Measurements from ENCODE around the gene CYP27A1.

CYP27A1 gene

DNA sequence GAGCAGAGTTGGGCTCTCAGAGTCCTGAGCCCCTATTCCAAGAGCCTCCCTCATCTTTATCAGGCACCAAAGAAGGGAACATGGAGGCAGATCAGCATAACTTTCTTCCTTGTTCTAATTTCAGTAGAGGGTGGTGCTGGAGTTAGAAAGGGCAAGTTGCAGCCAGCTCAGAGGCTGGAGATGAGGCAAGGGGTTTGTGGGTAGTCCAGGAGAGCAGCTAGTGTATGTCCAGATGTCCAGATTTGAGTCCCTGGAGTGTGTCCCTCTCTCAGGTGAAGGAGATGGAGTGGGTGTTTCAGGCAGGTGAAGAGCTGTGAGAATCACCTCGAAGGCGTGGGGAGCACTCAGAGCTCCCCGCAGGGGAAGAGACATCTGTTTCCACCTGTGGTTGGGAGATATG is 50.1 kb downstream of the CYP27A1 start:
- in situ Hi-C loops (cut with MboI; ENCODE audit: low pct_unique_long_range_greater_than_20kb, low sequenced_read_pairs, unreplicated experiment), result loop anchor here (25.0 kb wide), 1 partner anchor 420 kb away; the partner anchor contains the start of gene VIL1
- DNase-seq (ENCODE audit: low spot score), result no peak
- TF ChIP-seq, protein P1, sequence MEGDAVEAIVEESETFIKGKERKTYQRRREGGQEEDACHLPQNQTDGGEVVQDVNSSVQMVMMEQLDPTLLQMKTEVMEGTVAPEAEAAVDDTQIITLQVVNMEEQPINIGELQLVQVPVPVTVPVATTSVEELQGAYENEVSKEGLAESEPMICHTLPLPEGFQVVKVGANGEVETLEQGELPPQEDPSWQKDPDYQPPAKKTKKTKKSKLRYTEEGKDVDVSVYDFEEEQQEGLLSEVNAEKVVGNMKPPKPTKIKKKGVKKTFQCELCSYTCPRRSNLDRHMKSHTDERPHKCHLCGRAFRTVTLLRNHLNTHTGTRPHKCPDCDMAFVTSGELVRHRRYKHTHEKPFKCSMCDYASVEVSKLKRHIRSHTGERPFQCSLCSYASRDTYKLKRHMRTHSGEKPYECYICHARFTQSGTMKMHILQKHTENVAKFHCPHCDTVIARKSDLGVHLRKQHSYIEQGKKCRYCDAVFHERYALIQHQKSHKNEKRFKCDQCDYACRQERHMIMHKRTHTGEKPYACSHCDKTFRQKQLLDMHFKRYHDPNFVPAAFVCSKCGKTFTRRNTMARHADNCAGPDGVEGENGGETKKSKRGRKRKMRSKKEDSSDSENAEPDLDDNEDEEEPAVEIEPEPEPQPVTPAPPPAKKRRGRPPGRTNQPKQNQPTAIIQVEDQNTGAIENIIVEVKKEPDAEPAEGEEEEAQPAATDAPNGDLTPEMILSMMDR (IDR thresholded peaks at IDR 0.05; ENCODE audit: extremely low read depth, insufficient read depth, missing control alignments), result no peak

DNA sequence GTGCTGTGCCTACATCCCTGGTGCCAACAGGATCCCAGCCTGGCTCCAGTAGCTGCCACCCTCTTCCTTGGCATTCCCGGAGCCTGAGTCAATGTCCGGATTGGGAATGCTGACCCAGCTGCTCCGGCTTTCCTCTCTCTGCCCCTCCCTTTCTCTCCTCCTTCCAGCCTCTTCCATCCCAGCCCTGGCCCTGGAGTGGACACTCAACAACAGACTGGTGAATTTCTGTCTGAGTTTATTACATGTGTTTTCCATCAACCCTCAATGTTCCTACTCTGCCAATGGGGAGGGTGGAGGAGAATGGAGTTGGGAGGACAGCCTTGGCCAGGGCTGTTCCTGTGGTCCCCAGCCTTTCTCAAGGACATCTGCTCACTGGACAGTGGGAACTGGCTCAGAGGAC is 50.6 kb downstream of the CYP27A1 start:
- no peak for DNase-seq (ENCODE audit: low spot score)
- TF ChIP-seq, protein P1 (IDR thresholded peaks at IDR 0.05; ENCODE audit: extremely low read depth, insufficient read depth, missing control alignments), result no peak
- in situ Hi-C loops (cut with MboI; ENCODE audit: low pct_unique_long_range_greater_than_20kb, low sequenced_read_pairs, unreplicated experiment), result loop anchor here (25.0 kb wide), 1 partner anchor 420 kb away; the partner anchor contains the start of gene VIL1

DNA sequence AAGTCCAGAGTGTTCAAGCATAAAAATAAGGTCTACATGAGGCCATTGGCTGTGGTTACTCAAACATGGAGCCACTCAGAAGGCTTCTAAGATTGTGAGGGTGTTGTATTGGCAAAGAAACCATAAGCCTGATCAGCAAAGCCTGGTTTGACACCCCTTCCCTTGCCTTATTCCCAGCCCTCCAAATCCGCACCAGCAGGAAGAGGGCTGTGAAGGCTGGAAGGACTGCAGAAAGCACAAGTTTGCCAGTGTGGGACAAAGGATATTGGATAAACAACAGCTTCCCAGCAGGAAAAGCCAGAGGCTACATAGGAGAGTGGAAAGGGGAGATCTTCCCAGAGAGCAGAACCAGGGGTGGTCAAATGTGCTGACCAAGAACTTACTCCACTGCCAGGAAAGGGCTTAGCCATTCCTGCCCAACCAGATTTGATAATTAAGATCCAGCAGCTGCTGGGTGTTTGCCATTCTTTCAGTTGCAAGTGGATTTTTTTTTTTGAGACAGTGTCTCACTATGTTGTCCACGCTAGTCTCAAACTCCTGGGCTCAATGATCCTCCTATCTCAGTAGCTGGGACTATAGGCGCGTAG is 51.2 kb downstream of the CYP27A1 start:
- no peak for DNase-seq (ENCODE audit: low spot score)
- in situ Hi-C loops (cut with MboI; ENCODE audit: low pct_unique_long_range_greater_than_20kb, low sequenced_read_pairs, unreplicated experiment), result loop anchor here (25.0 kb wide), 1 partner anchor 421 kb away; the partner anchor contains the start of gene VIL1
- TF ChIP-seq, protein P1 (IDR thresholded peaks at IDR 0.05; ENCODE audit: extremely low read depth, insufficient read depth, missing control alignments), result no peak

DNA sequence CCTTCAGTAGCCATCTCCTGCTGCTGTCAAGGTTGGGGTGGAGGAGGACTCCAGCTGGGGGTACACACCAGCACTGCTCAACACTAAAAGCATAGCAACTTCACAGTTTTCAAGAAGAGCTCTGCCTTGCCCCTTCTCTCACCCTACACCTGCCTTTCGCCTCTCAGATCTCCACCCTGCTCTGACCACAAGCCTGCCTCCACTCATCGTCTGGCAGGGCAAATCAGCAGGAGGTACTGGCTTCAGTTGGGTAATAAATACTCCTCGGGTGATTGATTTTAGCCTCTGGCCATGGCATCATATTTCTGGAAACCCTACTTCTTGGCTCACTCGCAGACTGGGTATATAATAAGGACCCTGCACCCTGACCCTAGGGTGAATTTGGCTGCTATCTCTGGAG is 52.7 kb downstream of the CYP27A1 start:
- in situ Hi-C loops (cut with MboI; ENCODE audit: low pct_unique_long_range_greater_than_20kb, low sequenced_read_pairs, unreplicated experiment), result loop anchor here (25.0 kb wide), 1 partner anchor 422 kb away; the partner anchor contains the start of gene VIL1
- TF ChIP-seq, protein P1 (IDR thresholded peaks at IDR 0.05; ENCODE audit: extremely low read depth, insufficient read depth, missing control alignments), result no peak
- no peak for DNase-seq (ENCODE audit: low spot score)

DNA sequence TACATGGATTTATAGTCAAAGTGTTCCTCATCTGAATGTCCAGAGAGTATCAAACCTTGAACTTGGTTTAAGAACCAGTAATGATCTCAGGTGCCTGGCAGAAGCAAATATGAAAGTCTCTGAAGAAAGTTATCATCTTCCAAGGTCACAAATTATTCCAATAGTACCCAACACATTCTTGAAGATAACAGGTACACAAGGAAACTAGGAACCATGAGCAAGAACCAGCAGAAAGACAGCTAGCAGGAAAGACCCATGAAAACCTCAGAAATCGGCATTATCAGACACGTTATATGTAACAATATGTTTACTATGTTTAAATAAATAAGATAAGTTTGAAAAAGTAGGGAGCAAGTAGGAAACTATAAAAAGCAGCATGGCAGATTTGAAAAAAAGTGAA is 55.5 kb downstream of the CYP27A1 start:
- in situ Hi-C loops (cut with MboI; ENCODE audit: low pct_unique_long_range_greater_than_20kb, low sequenced_read_pairs, unreplicated experiment), result loop anchor here (25.0 kb wide), 1 partner anchor 425 kb away; the partner anchor contains the start of gene VIL1
- DNase-seq (ENCODE audit: low spot score), result no peak
- TF ChIP-seq, protein P1 (IDR thresholded peaks at IDR 0.05; ENCODE audit: extremely low read depth, insufficient read depth, missing control alignments), result no peak

DNA sequence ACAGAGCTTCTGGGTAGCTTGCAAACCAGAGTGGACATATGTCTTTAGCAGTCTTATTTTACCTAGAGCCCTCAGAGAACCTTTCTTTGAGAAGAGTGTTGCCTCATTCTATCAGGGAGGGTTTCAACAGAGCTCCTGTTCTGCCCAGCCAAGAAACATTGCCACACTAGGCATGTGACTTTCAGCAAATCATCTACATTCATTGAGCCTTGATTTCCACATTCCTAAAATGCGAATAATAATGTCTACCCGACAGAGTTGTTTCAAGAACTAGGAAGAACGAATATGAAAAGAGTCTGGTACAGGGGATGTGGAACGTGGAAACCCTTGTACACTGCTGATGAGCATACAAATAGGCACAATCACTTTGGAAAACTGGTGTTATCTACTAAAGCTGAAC is 57.5 kb downstream of the CYP27A1 start:
- in situ Hi-C loops (cut with MboI; ENCODE audit: low pct_unique_long_range_greater_than_20kb, low sequenced_read_pairs, unreplicated experiment), result loop anchor here (25.0 kb wide), 1 partner anchor 427 kb away; the partner anchor contains the start of gene VIL1
- TF ChIP-seq, protein P1 (IDR thresholded peaks at IDR 0.05; ENCODE audit: extremely low read depth, insufficient read depth, missing control alignments), result no peak
- DNase-seq (ENCODE audit: low spot score), result no peak
